ENCODE results near the gene ANKRD10.

The ANKRD10 gene

GRCh38 chr13:110828705-110829104, 86.2 kb downstream of the ANKRD10 start:
- no peak for DNase-seq

Data from SHP77 (cell line).